H9 (cell line): ENCODE measurements around the gene STON2. TPM values are rescaled to one million over a fixed set of nuclear protein-coding genes. Genes with fewer than 3 reads are reported as not detected.

ENCODE experiments used
- DNase-seq: peaks from one replicate; pipeline ENCODE4 v3.0.0-alpha.2; 2017
- H2AFZ ChIP-seq: one replicate; pipeline ENCODE4 v1.6.1; 2013; ENCODE audit warnings: mild to moderate bottlenecking, low read length, control low read depth, moderate library complexity
- H2AK5ac ChIP-seq: 2 replicates; pipeline ENCODE4 v1.6.1; 2013; ENCODE audit warnings: low read length, control low read depth, mixed read lengths; ENCODE audit not compliant: insufficient read length
- H2BK120ac ChIP-seq: one replicate; pipeline ENCODE4 v1.6.1; 2013; ENCODE audit warnings: low read depth, mild to moderate bottlenecking, low read length, control low read depth, inconsistent platforms; ENCODE audit not compliant: poor library complexity, severe bottlenecking
- H2BK12ac ChIP-seq: 2 replicates; pipeline ENCODE4 v1.6.1; 2013; ENCODE audit warnings: low read length, control low read depth, mixed read lengths, low read depth; ENCODE audit not compliant: insufficient read length
- H2BK15ac ChIP-seq: 2 replicates; pipeline ENCODE4 v1.6.1; 2013; ENCODE audit warnings: low read depth, low read length, control low read depth
- H2BK20ac ChIP-seq: one replicate; pipeline ENCODE4 v1.6.1; 2013; ENCODE audit warnings: low read depth, mild to moderate bottlenecking, low read length, control low read depth, inconsistent platforms; ENCODE audit not compliant: poor library complexity, severe bottlenecking
- H2BK5ac ChIP-seq: 2 replicates; pipeline ENCODE4 v1.6.1; 2013; ENCODE audit warnings: low read length, control low read depth, mixed read lengths; ENCODE audit not compliant: insufficient read length
- H3K14ac ChIP-seq: 2 replicates; pipeline ENCODE4 v1.6.1; 2013; ENCODE audit warnings: low read length, control low read depth; ENCODE audit not compliant: insufficient read depth
- H3K18ac ChIP-seq: 2 replicates; pipeline ENCODE4 v1.6.1; 2013; ENCODE audit warnings: low read depth, mild to moderate bottlenecking, mixed read lengths, low read length, control low read depth; ENCODE audit not compliant: insufficient read length
- H3K23ac ChIP-seq: 2 replicates; pipeline ENCODE4 v1.6.1; 2013; ENCODE audit warnings: low read length, control low read depth, mixed read lengths, low read depth; ENCODE audit not compliant: insufficient read length
- H3K23me2 ChIP-seq: 2 replicates; pipeline ENCODE4 v1.6.1; 2013; ENCODE audit warnings: low read depth, mild to moderate bottlenecking, mixed read lengths, low read length, control low read depth; ENCODE audit not compliant: insufficient read length, poor library complexity, severe bottlenecking
- H3K27ac ChIP-seq: 2 replicates; pipeline ENCODE4 v1.5.1; 2013; ENCODE audit warnings: low read length, control low read depth, mixed read lengths, low read depth; ENCODE audit not compliant: insufficient read length
- H3K27me3 ChIP-seq: 2 replicates; pipeline ENCODE4 v1.6.1; 2013; ENCODE audit warnings: low read length, control low read depth, inconsistent platforms; ENCODE audit not compliant: insufficient read depth
- H3K4ac ChIP-seq: 2 replicates; pipeline ENCODE4 v1.6.1; 2013; ENCODE audit warnings: low read depth, mild to moderate bottlenecking, control low read depth, inconsistent platforms, low read length, moderate library complexity
- H3K4me1 ChIP-seq: 2 replicates; pipeline ENCODE4 v1.6.1; 2013; ENCODE audit warnings: low read length, control low read depth, inconsistent platforms; ENCODE audit not compliant: insufficient read depth
- H3K4me2 ChIP-seq: 2 replicates; pipeline ENCODE4 v1.6.1; 2013; ENCODE audit warnings: low read length, control low read depth, mixed read lengths; ENCODE audit not compliant: insufficient read length, insufficient read depth
- H3K56ac ChIP-seq: 2 replicates; pipeline ENCODE4 v1.6.1; 2013; ENCODE audit warnings: low read depth, mild to moderate bottlenecking, mixed read lengths, low read length, control low read depth; ENCODE audit not compliant: insufficient read length
- H3K79me1 ChIP-seq: 2 replicates; pipeline ENCODE4 v1.6.1; 2013; ENCODE audit warnings: low read depth, mild to moderate bottlenecking, moderate library complexity, low read length, control low read depth, inconsistent platforms; ENCODE audit not compliant: insufficient read depth, poor library complexity, severe bottlenecking
- H3K79me2 ChIP-seq: 2 replicates; pipeline ENCODE4 v1.6.1; 2013; ENCODE audit warnings: low read length, control low read depth, inconsistent platforms; ENCODE audit not compliant: insufficient read depth
- H3K9ac ChIP-seq: 2 replicates; pipeline ENCODE4 v1.6.1; 2013; ENCODE audit warnings: low read length, control low read depth, mixed read lengths; ENCODE audit not compliant: insufficient read length; ENCODE audit errors: extremely low read depth
- H3K9me3 ChIP-seq: one replicate; pipeline ENCODE4 v1.6.1; 2013; ENCODE audit warnings: low read depth, low read length, inconsistent platforms; ENCODE audit not compliant: control insufficient read depth
- H3T11ph ChIP-seq: one replicate; pipeline ENCODE4 v1.6.1; 2013; ENCODE audit warnings: mild to moderate bottlenecking, low read length, control low read depth, inconsistent platforms
- H4K20me1 ChIP-seq: one replicate; pipeline ENCODE4 v1.6.1; 2013; ENCODE audit not compliant: control insufficient read depth, insufficient read length, insufficient read depth
- H4K5ac ChIP-seq: 2 replicates; pipeline ENCODE4 v1.6.1; 2013; ENCODE audit warnings: low read depth, mild to moderate bottlenecking, mixed read lengths, low read length, control low read depth; ENCODE audit not compliant: insufficient read length
- H4K8ac ChIP-seq: replicated peaks from 2 replicates; pipeline ENCODE4 v1.6.1; 2013; ENCODE audit warnings: low read length, control low read depth, mixed read lengths, low read depth; ENCODE audit not compliant: insufficient read length
- H4K91ac ChIP-seq: 2 replicates; pipeline ENCODE4 v1.6.1; 2013; ENCODE audit warnings: low read depth, mild to moderate bottlenecking, moderate library complexity, mixed read lengths, low read length, control low read depth; ENCODE audit not compliant: insufficient read length
- H3K27ac Mint-ChIP-seq, 3 experiments: 2 replicates in 2 of 3; 3 replicates in 1 of 3; pipeline ENCODE4 v1.8.0; 2020 to 2021; ENCODE audit warnings: mixed read lengths in 3 of 3, mild to moderate bottlenecking in 1 of 3, moderate library complexity in 1 of 3
- H3K27me3 Mint-ChIP-seq: 2 replicates; pipeline ENCODE4 v1.8.0; 2021; ENCODE audit warnings: low read depth, mild to moderate bottlenecking, moderate library complexity, mixed read lengths
- H3K36me3 Mint-ChIP-seq, 3 experiments: 2 replicates in 2 of 3; 3 replicates in 1 of 3; pipeline ENCODE4 v1.8.0; 2020 to 2021; ENCODE audit warnings: low read depth in 3 of 3, mixed read lengths in 3 of 3; ENCODE audit not compliant: insufficient read depth in 1 of 3
- H3K4me1 Mint-ChIP-seq, 2 experiments: 2 replicates each; pipeline ENCODE4 v1.8.0; 2020; ENCODE audit warnings: mixed read lengths in 2 of 2
- H3K4me3 Mint-ChIP-seq, 2 experiments: 2 replicates in 1 of 2; 3 replicates in 1 of 2; pipeline ENCODE4 v1.8.0; 2020 to 2021; ENCODE audit warnings: mild to moderate bottlenecking in 2 of 2, mixed read lengths in 2 of 2, moderate library complexity in 1 of 2
- H3K9me3 Mint-ChIP-seq, 2 experiments: 2 replicates in 1 of 2; 3 replicates in 1 of 2; pipeline ENCODE4 v1.8.0; 2020; ENCODE audit warnings: mild to moderate bottlenecking in 2 of 2, mixed read lengths in 2 of 2, moderate library complexity in 1 of 2
- CTCF ChIP-seq: fragments of 200-600 bp; sonication (generic); conservative IDR thresholded peaks from 3 replicates; pipeline ENCODE4 v1.8.0; 2021; ENCODE audit warnings: antibody characterized with exemption, mild to moderate bottlenecking
- WGBS: extraction: QIAGEN DNeasy Blood & Tissue Kit; methylation state at CpG from one replicate; pipeline ENCODE4 v1.1.7; 2013; ENCODE audit warnings: missing lambda C conversion rate, low lambda C conversion rate, mixed read lengths; ENCODE audit not compliant: insufficient read length; ENCODE audit errors: extremely low coverage; 5-methylcytosine and 5-hydroxymethylcytosine counted together
- total RNA-seq: library from RNA; stranded (reverse); gene quantifications from 2 replicates; pipeline ENCODE4 v1.2.1, GENCODE V29; 2021

The STON2 gene
- total RNA-seq, 1 experiment from 2014 or later: 62.9 TPM

GRCh38 chr14:81401420-81402122, 1.4 kb upstream of the STON2 start:
- H3K79me2 ChIP-seq: no peaks in the 10 kb centered on the region
- no peaks in the 10 kb centered on the region for H4K20me1 ChIP-seq
- H3K36me3 Mint-ChIP-seq: peaks cover 15 to 19% (median 17%) of the 10 kb centered on the region in 3 experiments; a peak in 6 of 7 replicates
- H4K5ac ChIP-seq: no peak overlapping the region
- DNase-seq: no peak
- no peak overlapping the region for H3K4ac ChIP-seq
- no peak overlapping the region for H3K14ac ChIP-seq
- no peak overlapping the region for H2BK12ac ChIP-seq
- H2BK120ac ChIP-seq: no peak overlapping the region
- no peak overlapping the region for H3K27ac ChIP-seq
- no peak overlapping the region for H3T11ph ChIP-seq
- H3K4me1 Mint-ChIP-seq: peaks cover 8 to 15% of the 10 kb centered on the region in 2 experiments
- no peak overlapping the region for H2BK20ac ChIP-seq
- H3K9me3 Mint-ChIP-seq: no peaks in the 10 kb centered on the region
- H3K27me3 ChIP-seq: no peaks in the 10 kb centered on the region
- no peaks in the 10 kb centered on the region for H3K23me2 ChIP-seq
- no peak overlapping the region for H3K56ac ChIP-seq
- H2AFZ ChIP-seq: no peak overlapping the region
- no peak overlapping the region for H2BK15ac ChIP-seq
- no peak overlapping the region for H2AK5ac ChIP-seq
- TF ChIP-seq CTCF: no peak
- no peak overlapping the region for H3K23ac ChIP-seq
- H3K4me1 ChIP-seq: no peaks in the 10 kb centered on the region
- H4K8ac ChIP-seq: no peak overlapping the region
- H3K9me3 ChIP-seq: no peaks in the 10 kb centered on the region
- H3K79me1 ChIP-seq: no peaks in the 10 kb centered on the region
- no peak overlapping the region for H3K18ac ChIP-seq
- no peak overlapping the region for H3K4me2 ChIP-seq
- H3K9ac ChIP-seq: no peak overlapping the region
- no peak overlapping the region for H4K91ac ChIP-seq
- WGBS: no CpG with 5 or more reads among the region's 2 CpGs
- H3K27me3 Mint-ChIP-seq: no peaks in the 10 kb centered on the region
- H3K4me3 Mint-ChIP-seq: no peak overlapping the region
- H2BK5ac ChIP-seq: no peak overlapping the region
- no peak overlapping the region; a peak in 1 of 7 replicates for H3K27ac Mint-ChIP-seq
